GM12878 (cell line): ENCODE data around the gene PCDHGB1. TPM values are rescaled to one million over a fixed set of nuclear protein-coding genes. Genes with fewer than 3 reads are reported as not detected.
A peak's percentile ranks its signal among the peaks of the same experiment; 100 is the strongest.

Experiments used
- ATAC-seq: fragments of 200-7000 bp; cut with Tn5 transposase; 3 replicates; pipeline ENCODE4 v1.9.1; 2020; ENCODE audit warnings: mild to moderate bottlenecking, moderate library complexity
- BruUV-seq: library from RNA; stranded (reverse); fragments of 400-500 nt; replicated peaks from 2 replicates; lab custom pipeline; 2021; lab: Mats Ljungman, UMichigan
- CTCF ChIA-PET: fragments of 300-600 bp; sonication (Branson Sonifier 250); formaldehyde crosslinking; extraction: SDS; loops from one replicate; lab custom pipeline; 2021; ENCODE audit warnings: inconsistent platforms; lab: Yijun Ruan, JAX
- POLR2A ChIA-PET: fragments of 350-600 bp; formaldehyde crosslinking; extraction: SDS; loops from one replicate; lab custom pipeline; 2021; ENCODE audit warnings: inconsistent platforms; lab: Charles Lee
- RAD21 ChIA-PET: fragments of 300-600 bp; sonication (Branson Sonifier 250); formaldehyde crosslinking; loops from one replicate; lab custom pipeline; 2023; ENCODE audit warnings: antibody characterized with exemption; ENCODE audit not compliant: unreplicated experiment; lab: Charles Lee
- SMC1A ChIA-PET: fragments of 300-600 bp; sonication (Branson Sonifier 250); formaldehyde crosslinking; loops from one replicate; lab custom pipeline; 2023; ENCODE audit not compliant: unreplicated experiment, uncharacterized antibody; lab: Charles Lee
- DNase-seq: peaks from one replicate; pipeline ENCODE4 v3.0.0-alpha.2; 2011; ENCODE audit warnings: low read depth, low spot score
- FAIRE-seq: peaks from 3 replicates; lab custom pipeline; 2011; peaks lifted over from hg19 to GRCh38; lab: Jason Lieb, UNC
- H2AFZ ChIP-seq: 2 replicates; pipeline ENCODE4 v1.6.0; 2011; ENCODE audit warnings: low read depth, low read length, control low read depth; ENCODE audit not compliant: control insufficient read depth
- H3K27ac ChIP-seq: 2 replicates; pipeline ENCODE4 v1.5.1; 2011; ENCODE audit warnings: control low read depth; ENCODE audit not compliant: control insufficient read depth, insufficient read depth
- H3K27me3 ChIP-seq, 2 experiments: replicated peaks in 1 of 2; 2 replicates each; pipeline versions ENCODE4 v1.6.0 to v1.6.1; 2011; ENCODE audit warnings: low read length in 1 of 2; ENCODE audit not compliant: control insufficient read depth in 2 of 2, insufficient read depth in 2 of 2
- H3K36me3 ChIP-seq, 2 experiments: 2 replicates each; pipeline ENCODE4 v1.5.1; 2011; ENCODE audit warnings: low read length in 1 of 2; ENCODE audit not compliant: control insufficient read depth in 2 of 2, insufficient read depth in 2 of 2
- H3K4me1 ChIP-seq: 2 replicates; pipeline ENCODE4 v1.6.1; 2011; ENCODE audit warnings: mild to moderate bottlenecking, low read length, moderate library complexity, mixed read lengths; ENCODE audit not compliant: control insufficient read depth, insufficient read depth
- H3K4me2 ChIP-seq: 2 replicates; pipeline ENCODE4 v1.6.0; 2011; ENCODE audit warnings: control low read depth; ENCODE audit not compliant: control insufficient read depth, insufficient read depth
- H3K4me3 ChIP-seq: fragments of 200-600 bp; sonication (generic); 2 replicates; pipeline ENCODE4 v1.5.1; 2016
- H3K79me2 ChIP-seq: 2 replicates; pipeline ENCODE4 v1.6.0; 2011; ENCODE audit warnings: low read length; ENCODE audit not compliant: control insufficient read depth, insufficient read depth
- H3K9ac ChIP-seq: 2 replicates; pipeline ENCODE4 v1.8.0; 2011; ENCODE audit warnings: low read length, control low read depth, mixed read lengths; ENCODE audit not compliant: control insufficient read depth, insufficient read depth
- H3K9me3 ChIP-seq: replicated peaks from 3 replicates; pipeline ENCODE4 v1.5.1; 2011; ENCODE audit warnings: mild to moderate bottlenecking, low read length; ENCODE audit not compliant: control insufficient read depth, insufficient read depth
- H4K20me1 ChIP-seq: 2 replicates; pipeline ENCODE4 v1.6.0; 2011; ENCODE audit not compliant: control insufficient read depth, insufficient read depth
- ATF7 ChIP-seq: fragments of 450-650 bp; IDR thresholded peaks from 2 replicates; pipeline ENCODE4 v1.6.1; 2016; ENCODE audit warnings: low read depth, mild to moderate bottlenecking
- BCL11A ChIP-seq: IDR thresholded peaks from 2 replicates; pipeline ENCODE4 v1.6.1; 2011; ENCODE audit warnings: low read depth, low read length
- CBFB ChIP-seq: IDR thresholded peaks from 2 replicates; pipeline ENCODE4 v1.6.1; 2016; ENCODE audit warnings: antibody characterized with exemption, low read depth
- CEBPB ChIP-seq, 2 experiments: fragments of 150-350 bp in 1 of 2; IDR thresholded peaks; 2 replicates each; pipeline ENCODE4 v1.6.1; 2012 to 2014; ENCODE audit warnings: low read depth in 2 of 2, low read length in 2 of 2, borderline replicate concordance in 1 of 2, inconsistent platforms in 1 of 2
- CHD2 ChIP-seq: IDR thresholded peaks from 2 replicates; pipeline ENCODE4 v1.6.1; 2011; ENCODE audit warnings: low read depth, low read length, improper control_type of control experiment, borderline replicate concordance
- CHD4 ChIP-seq: fragments of 200-600 bp; sonication (generic); IDR thresholded peaks from 2 replicates; pipeline ENCODE4 v1.6.1; 2016; ENCODE audit warnings: mild to moderate bottlenecking
- CREB1 ChIP-seq: IDR thresholded peaks from 2 replicates; pipeline ENCODE4 v1.6.1; 2012; ENCODE audit warnings: low read depth, mild to moderate bottlenecking, inconsistent platforms
- CREM ChIP-seq: IDR thresholded peaks from 2 replicates; pipeline ENCODE4 v1.6.1; 2014; ENCODE audit warnings: antibody characterized with exemption, low read depth
- ETV6 ChIP-seq, 2 experiments: fragments of 450-650 bp in 1 of 2; IDR thresholded peaks in 1 of 2; conservative IDR thresholded peaks in 1 of 2; 2 replicates each; pipeline ENCODE4 v1.6.1; 2014; ENCODE audit warnings: antibody characterized with exemption in 1 of 2, borderline replicate concordance in 1 of 2, low read depth in 1 of 2, mild to moderate bottlenecking in 1 of 2, moderate library complexity in 1 of 2
- FOXM1 ChIP-seq: IDR thresholded peaks from 2 replicates; pipeline ENCODE4 v1.6.1; 2012; ENCODE audit warnings: low read depth, mild to moderate bottlenecking, inconsistent platforms, low read length, moderate library complexity
- GABPA ChIP-seq: IDR thresholded peaks from 2 replicates; pipeline ENCODE4 v1.6.1; 2014; ENCODE audit warnings: antibody characterized with exemption, low read depth, mild to moderate bottlenecking, inconsistent platforms
- JUNB ChIP-seq: IDR thresholded peaks from 2 replicates; pipeline ENCODE4 v1.6.1; 2016; ENCODE audit warnings: antibody characterized with exemption, mild to moderate bottlenecking
- NFIC ChIP-seq: IDR thresholded peaks from 2 replicates; pipeline ENCODE4 v1.6.1; 2012; ENCODE audit warnings: low read depth, mild to moderate bottlenecking, inconsistent platforms, low read length, moderate library complexity
- PML ChIP-seq: IDR thresholded peaks from 2 replicates; pipeline ENCODE4 v1.6.1; 2012; ENCODE audit warnings: low read length, inconsistent platforms
- RUNX3 ChIP-seq: IDR thresholded peaks from 2 replicates; pipeline ENCODE4 v1.6.1; 2012; ENCODE audit warnings: low read length, inconsistent platforms
- ZZZ3 ChIP-seq: IDR thresholded peaks from 2 replicates; pipeline ENCODE4 v1.6.1; 2011; ENCODE audit warnings: low read depth; ENCODE audit not compliant: control insufficient read depth, insufficient read length
- WGBS: methylation state at CpG from one replicate; pipeline ENCODE4 v1.1.6; 2016; ENCODE audit warnings: low lambda C conversion rate; ENCODE audit not compliant: insufficient replicate concordance, insufficient coverage; ENCODE audit errors: missing lambda C conversion rate; 5-methylcytosine and 5-hydroxymethylcytosine counted together
- in situ Hi-C: fragments of 300-500 bp; cut with MboI; formaldehyde crosslinking; loops from 9 replicates; pipeline ENCODE4 v1.14.3; 2018; ENCODE audit warnings: mixed read lengths
- intact Hi-C: fragments of 100-400 bp; cut with micrococcal nuclease; formaldehyde crosslinking; loops from one replicate; pipeline ENCODE4 v1.14.2; 2022; ENCODE audit not compliant: unreplicated experiment
- polyA plus RNA-seq, 11 experiments: library from polyadenylated mRNA; depleted of rRNA in 4 of 11; unstranded in 6 of 11; stranded (reverse) in 5 of 11; fragments of >200 nt; fragmentation: Nextera tagmentation in 4 of 11; fragmentation: Illumina TruSeq in 1 of 11; extraction: Ambion mirVana in 4 of 11; extraction: Trizol in 1 of 11; gene quantifications; 1 replicate in 1 of 11; 2 replicates in 10 of 11; pipeline versions ENCODE4 v1.2.1 to v1.2.3, GENCODE V29; 2011 to 2016; ENCODE audit warnings: inconsistent platforms in 2 of 11, missing spikeins in 2 of 11, low read depth in 1 of 11
- total RNA-seq, 4 experiments: library from RNA; depleted of rRNA in 3 of 4; stranded (reverse); fragments of >200 nt in 3 of 4; fragmentation: Illumina TruSeq in 1 of 4; extraction: Trizol in 1 of 4; gene quantifications; 2 replicates each; pipeline versions ENCODE4 v1.2.1 to v1.2.3, GENCODE V29; 2013 to 2021
- TF ChIP-seq, protein P1 (sequence below): IDR thresholded peaks from 2 replicates; pipeline ENCODE4 v1.6.1; 2012; ENCODE audit warnings: low read length, inconsistent platforms

The PCDHGB1 gene
- total and polyA plus RNA-seq, 10 of the 15 experiments (the other 5 are each of a cell fraction or from before 2014, with no cell fraction given), result 0.04 to 0.40 (median 0.08) TPM; not detected in 2

DNA sequence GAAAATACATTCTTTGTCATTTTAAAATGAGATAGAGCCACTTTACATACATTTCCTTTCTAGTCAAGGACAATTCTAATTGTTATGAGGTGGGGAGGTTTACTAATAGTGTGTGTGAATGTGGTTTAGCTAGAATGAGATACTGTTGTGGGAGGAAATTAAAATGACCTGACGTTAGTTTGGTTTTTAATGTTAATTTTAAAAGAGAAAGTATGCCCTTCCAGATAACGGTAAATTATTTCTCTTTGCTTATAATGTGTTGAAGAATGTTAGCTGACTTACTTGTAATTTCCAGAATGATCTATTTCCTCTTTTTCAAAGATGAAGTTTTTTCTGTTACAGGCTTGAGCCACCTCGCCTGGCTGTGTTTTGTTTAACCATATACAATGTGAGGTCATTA, 27.6 kb upstream of the PCDHGB1 start:
- in situ Hi-C loops, result loop anchor here (10.0 kb wide), 1 partner anchor 243 kb away; no protein-coding TSS in a partner anchor
- FAIRE-seq (no peak), ATAC-seq (no peak), DNase-seq (no peak)
- no peaks in the 10 kb centered on the region for H3K4me1 ChIP-seq
- ChIA-PET SMC1A (interaction anchor here (1.4 kb wide), 1 partner anchor 242 kb away, joined by 3 read pairs; no protein-coding TSS in a partner anchor), POLR2A (no interaction called here), CTCF (interaction anchor here (0.8 to 1.5 kb wide), 2 partner anchors 17 to 91 kb away, joined by 5 to 7 read pairs; partner anchors contain the start of genes PCDHGA10 and PCDHGA2), RAD21 (no interaction called here)
- TF ChIP-seq NFIC (peak; percentile 95), ZZZ3 (no peak), CHD4 (no peak), PML (0 out of 2 replicates have a peak, but pooled peaks have one; percentile 54), CREB1 (peak; percentile 41; the same call in 1 of the 2 replicates), CBFB (0 out of 2 replicates have a peak, but pooled peaks have one; percentile 55), CREM (peak; percentile 54; the same call in 1 of the 2 replicates), JUNB (peak; percentile 89), FOXM1 (peak; percentile 60; the same call in 1 of the 2 replicates), ETV6 (conservative IDR thresholded peaks at IDR 0.05 in 1 of 2, IDR thresholded peaks at IDR 0.05 in 1 of 2; ENCODE audit: borderline replicate concordance in 1 of 2, low read depth in 1 of 2) (peak in 1 of 2 experiments; percentile 42; a peak in 1 of 4 replicates), GABPA (peak; percentile 44; the same call in 1 of the 2 replicates), BCL11A (0 out of 2 replicates have a peak, but pooled peaks have one; percentile 9), CHD2 (no peak), ATF7 (peak; percentile 37; the same call in 1 of the 2 replicates), CEBPB (IDR thresholded peaks at IDR 0.05; ENCODE audit: borderline replicate concordance in 1 of 2, low read depth in 2 of 2, low read length in 2 of 2) (no peak), RUNX3 (peak; percentile 95)
- TF ChIP-seq, protein P1, sequence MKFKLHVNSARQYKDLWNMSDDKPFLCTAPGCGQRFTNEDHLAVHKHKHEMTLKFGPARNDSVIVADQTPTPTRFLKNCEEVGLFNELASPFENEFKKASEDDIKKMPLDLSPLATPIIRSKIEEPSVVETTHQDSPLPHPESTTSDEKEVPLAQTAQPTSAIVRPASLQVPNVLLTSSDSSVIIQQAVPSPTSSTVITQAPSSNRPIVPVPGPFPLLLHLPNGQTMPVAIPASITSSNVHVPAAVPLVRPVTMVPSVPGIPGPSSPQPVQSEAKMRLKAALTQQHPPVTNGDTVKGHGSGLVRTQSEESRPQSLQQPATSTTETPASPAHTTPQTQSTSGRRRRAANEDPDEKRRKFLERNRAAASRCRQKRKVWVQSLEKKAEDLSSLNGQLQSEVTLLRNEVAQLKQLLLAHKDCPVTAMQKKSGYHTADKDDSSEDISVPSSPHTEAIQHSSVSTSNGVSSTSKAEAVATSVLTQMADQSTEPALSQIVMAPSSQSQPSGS, result peak; percentile 67; the same call in 1 of the 2 replicates
- no peak overlapping the region for H3K4me2 ChIP-seq
- no peak overlapping the region for H3K4me3 ChIP-seq
- peaks cover 24% of the 10 kb centered on the region for H3K9me3 ChIP-seq
- H3K36me3 ChIP-seq, result 0 out of 4 replicates have a peak, but pooled peaks cover 0 to 4% of the 10 kb centered on the region in 2 experiments
- no peaks in the 10 kb centered on the region for H3K27me3 ChIP-seq
- peaks cover 23% of the 10 kb centered on the region for H3K79me2 ChIP-seq
- WGBS, result 25% methylated on average over 3 of the region's 3 CpGs
- H2AFZ ChIP-seq, result no peak overlapping the region
- H3K9ac ChIP-seq, result no peak overlapping the region
- H3K27ac ChIP-seq, result no peak overlapping the region
- BruUV-seq, result no TSS peak
- no peaks in the 10 kb centered on the region for H4K20me1 ChIP-seq
- intact Hi-C loops, result no loop called here
